ENCODE results near the gene MMP25. TPM values are rescaled to one million over a fixed set of nuclear protein-coding genes. Genes with fewer than 3 reads are reported as not detected.
"Not testable (repeated sequence)": the region's sequence is repeated elsewhere in the genome, so short reads cannot be mapped to it uniquely, and the experiment has no call there.

MMP25 gene
- total and polyA plus RNA-seq, 2 donors: 0.80 to 2.9 TPM

- Histone ChIP-seq H3K9me3 (ENCODE audit: control insufficient read depth in 2 of 2, insufficient read depth in 1 of 2, low read length in 1 of 2) (peaks cover 0 to 13% of the 10 kb centered on the region in 2 donors), H3K4me1 (ENCODE audit: control insufficient read depth in 2 of 2, insufficient read depth in 2 of 2, low read length in 2 of 2) (peaks cover 60 to 93% of the 10 kb centered on the region in 2 donors), H3K36me3 (ENCODE audit: control insufficient read depth in 2 of 2, insufficient read depth in 2 of 2, low read length in 1 of 2) (peaks cover 13 to 19% of the 10 kb centered on the region in 2 donors), H3K27ac (ENCODE audit: low read depth in 1 of 2, low read length in 1 of 2) (peak overlapping the region; percentile 61 to 67)
- DNase-seq (ENCODE audit: low read depth in 6 of 9, low spot score in 9 of 9); H3K27me3 ChIP-seq (ENCODE audit: control insufficient read depth in 2 of 2, insufficient read depth in 1 of 2, low read length in 1 of 2); H3K4me3 ChIP-seq (ENCODE audit: low read length in 2 of 2): not testable (repeated sequence)
- 44% methylated on average over 3 of the region's 4 CpGs for WGBS
Measured at GRCh38 chr16:3072148-3072547, 25.8 kb downstream of the MMP25 start.

- peak overlapping the region; percentile 77 to 83 for H3K27ac ChIP-seq (ENCODE audit: low read depth in 1 of 2, low read length in 1 of 2)
- H3K9me3 ChIP-seq (ENCODE audit: control insufficient read depth in 2 of 2, insufficient read depth in 1 of 2, low read length in 1 of 2): peaks cover 0 to 14% of the 10 kb centered on the region in 2 donors
- not testable (repeated sequence) for H3K4me3 ChIP-seq (ENCODE audit: low read length in 2 of 2); H3K27me3 ChIP-seq (ENCODE audit: control insufficient read depth in 2 of 2, insufficient read depth in 1 of 2, low read length in 1 of 2)
- WGBS: 65% methylated on average over 17 of the region's 18 CpGs
- H3K4me1 ChIP-seq (ENCODE audit: control insufficient read depth in 2 of 2, insufficient read depth in 2 of 2, low read length in 2 of 2): peaks cover 58 to 93% of the 10 kb centered on the region in 2 donors
- peak in 1 of 9 donors; percentile 60 for DNase-seq (ENCODE audit: low read depth in 6 of 9, low spot score in 9 of 9)
- H3K36me3 ChIP-seq (ENCODE audit: control insufficient read depth in 2 of 2, insufficient read depth in 2 of 2, low read length in 1 of 2): peaks cover 13 to 17% of the 10 kb centered on the region in 2 donors
Measured at GRCh38 chr16:3072576-3073263, 26.4 kb downstream of the MMP25 start.

GRCh38 chr16:3073448-3073847 is 27.1 kb downstream of the MMP25 start:
- Histone ChIP-seq H3K4me3 (ENCODE audit: low read length in 2 of 2) (no peak overlapping the region), H3K9me3 (ENCODE audit: control insufficient read depth in 2 of 2, insufficient read depth in 1 of 2, low read length in 1 of 2) (peaks cover 0 to 16% of the 10 kb centered on the region in 2 donors), H3K27ac (ENCODE audit: low read depth in 1 of 2, low read length in 1 of 2) (peak overlapping the region; percentile 97 to 99), H3K27me3 (ENCODE audit: control insufficient read depth in 2 of 2, insufficient read depth in 1 of 2, low read length in 1 of 2) (no peaks in the 10 kb centered on the region), H3K36me3 (ENCODE audit: control insufficient read depth in 2 of 2, insufficient read depth in 2 of 2, low read length in 1 of 2) (peaks cover 10 to 12% of the 10 kb centered on the region in 2 donors), H3K4me1 (ENCODE audit: control insufficient read depth in 2 of 2, insufficient read depth in 2 of 2, low read length in 2 of 2) (peaks cover 53 to 92% of the 10 kb centered on the region in 2 donors)
- DNase-seq (ENCODE audit: low read depth in 6 of 9, low spot score in 9 of 9): no peak
- 95% methylated on average over 7 of the region's 7 CpGs for WGBS

- H3K4me1 ChIP-seq (ENCODE audit: control insufficient read depth in 2 of 2, insufficient read depth in 2 of 2, low read length in 2 of 2): peaks cover 52 to 85% of the 10 kb centered on the region in 2 donors
- peaks cover under 1 to 1% of the 10 kb centered on the region in 2 donors for H3K36me3 ChIP-seq (ENCODE audit: control insufficient read depth in 2 of 2, insufficient read depth in 2 of 2, low read length in 1 of 2)
- peak overlapping the region; percentile 19 to 44 for H3K4me3 ChIP-seq (ENCODE audit: low read length in 2 of 2)
- peaks cover under 1 to 18% of the 10 kb centered on the region in 2 donors for H3K9me3 ChIP-seq (ENCODE audit: control insufficient read depth in 2 of 2, insufficient read depth in 1 of 2, low read length in 1 of 2)
- 7% methylated on average over 9 of the region's 9 CpGs for WGBS
- no peaks in the 10 kb centered on the region for H3K27me3 ChIP-seq (ENCODE audit: control insufficient read depth in 2 of 2, insufficient read depth in 1 of 2, low read length in 1 of 2)
- peak overlapping the region; percentile 97 to 99 for H3K27ac ChIP-seq (ENCODE audit: low read depth in 1 of 2, low read length in 1 of 2)
- peak; percentile 72 to 95 (median 85) for DNase-seq (ENCODE audit: low read depth in 6 of 9, low spot score in 9 of 9)
Measured at GRCh38 chr16:3074860-3075522, 28.6 kb downstream of the MMP25 start.

GRCh38 chr16:3075523-3075915 is 29.2 kb downstream of the MMP25 start:
- no peak for DNase-seq (ENCODE audit: low read depth in 6 of 9, low spot score in 9 of 9)
- peak overlapping the region; percentile 97 to 99 for H3K27ac ChIP-seq (ENCODE audit: low read depth in 1 of 2, low read length in 1 of 2)
- peaks cover 0 to 2% of the 10 kb centered on the region in 2 donors for H3K36me3 ChIP-seq (ENCODE audit: control insufficient read depth in 2 of 2, insufficient read depth in 2 of 2, low read length in 1 of 2)
- H3K27me3 ChIP-seq (ENCODE audit: control insufficient read depth in 2 of 2, insufficient read depth in 1 of 2, low read length in 1 of 2): no peaks in the 10 kb centered on the region
- 63% methylated on average over 10 of the region's 10 CpGs for WGBS
- peaks cover 1 to 24% of the 10 kb centered on the region in 2 donors for H3K9me3 ChIP-seq (ENCODE audit: control insufficient read depth in 2 of 2, insufficient read depth in 1 of 2, low read length in 1 of 2)
- peak overlapping the region; percentile 19 to 44 for H3K4me3 ChIP-seq (ENCODE audit: low read length in 2 of 2)
- H3K4me1 ChIP-seq (ENCODE audit: control insufficient read depth in 2 of 2, insufficient read depth in 2 of 2, low read length in 2 of 2): peaks cover 51 to 82% of the 10 kb centered on the region in 2 donors

- not testable (repeated sequence) for H3K27me3 ChIP-seq (ENCODE audit: control insufficient read depth in 2 of 2, insufficient read depth in 1 of 2, low read length in 1 of 2); H3K36me3 ChIP-seq (ENCODE audit: control insufficient read depth in 2 of 2, insufficient read depth in 2 of 2, low read length in 1 of 2); DNase-seq (ENCODE audit: low read depth in 6 of 9, low spot score in 9 of 9)
- WGBS: 85% methylated on average over 6 of the region's 6 CpGs
- Histone ChIP-seq H3K4me3 (ENCODE audit: low read length in 2 of 2) (peak overlapping the region; percentile 21 to 44), H3K9me3 (ENCODE audit: control insufficient read depth in 2 of 2, insufficient read depth in 1 of 2, low read length in 1 of 2) (peaks cover 1 to 28% of the 10 kb centered on the region in 2 donors), H3K27ac (ENCODE audit: low read depth in 1 of 2, low read length in 1 of 2) (peak overlapping the region; percentile 97 to 99), H3K4me1 (ENCODE audit: control insufficient read depth in 2 of 2, insufficient read depth in 2 of 2, low read length in 2 of 2) (peaks cover 47 to 77% of the 10 kb centered on the region in 2 donors)
Measured at GRCh38 chr16:3075946-3076345, 29.6 kb downstream of the MMP25 start.

- DNase-seq (ENCODE audit: low read depth in 6 of 9, low spot score in 9 of 9): no peak
Measured at GRCh38 chr16:3076577-3076976, 30.2 kb downstream of the MMP25 start.

GRCh38 chr16:3080024-3080423 is 33.7 kb downstream of the MMP25 start:
- H3K36me3 ChIP-seq (ENCODE audit: control insufficient read depth in 2 of 2, insufficient read depth in 2 of 2, low read length in 1 of 2): peaks cover 0 to 2% of the 10 kb centered on the region in 2 donors
- 97% methylated on average over 17 of the region's 17 CpGs for WGBS
- H3K4me3 ChIP-seq (ENCODE audit: low read length in 2 of 2): no peak overlapping the region
- H3K4me1 ChIP-seq (ENCODE audit: control insufficient read depth in 2 of 2, insufficient read depth in 2 of 2, low read length in 2 of 2): peaks cover 22 to 64% of the 10 kb centered on the region in 2 donors
- no peaks in the 10 kb centered on the region for H3K27me3 ChIP-seq (ENCODE audit: control insufficient read depth in 2 of 2, insufficient read depth in 1 of 2, low read length in 1 of 2)
- peaks cover 1 to 40% of the 10 kb centered on the region in 2 donors for H3K9me3 ChIP-seq (ENCODE audit: control insufficient read depth in 2 of 2, insufficient read depth in 1 of 2, low read length in 1 of 2)
- no peak for DNase-seq (ENCODE audit: low read depth in 6 of 9, low spot score in 9 of 9)
- no peak overlapping the region for H3K27ac ChIP-seq (ENCODE audit: low read depth in 1 of 2, low read length in 1 of 2)

More at GRCh38 chr16:3076577-3076976, 30.2 kb downstream of the MMP25 start:
- Histone ChIP-seq H3K4me1 (ENCODE audit: control insufficient read depth in 2 of 2, insufficient read depth in 2 of 2, low read length in 2 of 2) (peaks cover 41 to 75% of the 10 kb centered on the region in 2 donors), H3K36me3 (ENCODE audit: control insufficient read depth in 2 of 2, insufficient read depth in 2 of 2, low read length in 1 of 2) (peaks cover 0 to 2% of the 10 kb centered on the region in 2 donors), H3K27ac (ENCODE audit: low read depth in 1 of 2, low read length in 1 of 2) (peak overlapping the region; percentile 97 to 99), H3K27me3 (ENCODE audit: control insufficient read depth in 2 of 2, insufficient read depth in 1 of 2, low read length in 1 of 2) (no peaks in the 10 kb centered on the region), H3K9me3 (ENCODE audit: control insufficient read depth in 2 of 2, insufficient read depth in 1 of 2, low read length in 1 of 2) (peaks cover 1 to 33% of the 10 kb centered on the region in 2 donors), H3K4me3 (ENCODE audit: low read length in 2 of 2) (peak overlapping the region; percentile 15 to 35)
- WGBS: 30% methylated on average over 6 of the region's 6 CpGs

GRCh38 chr16:3081957-3082356 is 35.6 kb downstream of the MMP25 start:
- 97% methylated on average over 13 of the region's 13 CpGs for WGBS
- not testable (repeated sequence) for H3K36me3 ChIP-seq (ENCODE audit: control insufficient read depth in 2 of 2, insufficient read depth in 2 of 2, low read length in 1 of 2); H3K27me3 ChIP-seq (ENCODE audit: control insufficient read depth in 2 of 2, insufficient read depth in 1 of 2, low read length in 1 of 2); DNase-seq (ENCODE audit: low read depth in 6 of 9, low spot score in 9 of 9); H3K4me3 ChIP-seq (ENCODE audit: low read length in 2 of 2); H3K27ac ChIP-seq (ENCODE audit: low read depth in 1 of 2, low read length in 1 of 2)
- peaks cover 13 to 64% of the 10 kb centered on the region in 2 donors for H3K4me1 ChIP-seq (ENCODE audit: control insufficient read depth in 2 of 2, insufficient read depth in 2 of 2, low read length in 2 of 2)
- H3K9me3 ChIP-seq (ENCODE audit: control insufficient read depth in 2 of 2, insufficient read depth in 1 of 2, low read length in 1 of 2): peaks cover 1 to 29% of the 10 kb centered on the region in 2 donors
